ENCODE data around the gene STK10.

STK10 gene

DNA sequence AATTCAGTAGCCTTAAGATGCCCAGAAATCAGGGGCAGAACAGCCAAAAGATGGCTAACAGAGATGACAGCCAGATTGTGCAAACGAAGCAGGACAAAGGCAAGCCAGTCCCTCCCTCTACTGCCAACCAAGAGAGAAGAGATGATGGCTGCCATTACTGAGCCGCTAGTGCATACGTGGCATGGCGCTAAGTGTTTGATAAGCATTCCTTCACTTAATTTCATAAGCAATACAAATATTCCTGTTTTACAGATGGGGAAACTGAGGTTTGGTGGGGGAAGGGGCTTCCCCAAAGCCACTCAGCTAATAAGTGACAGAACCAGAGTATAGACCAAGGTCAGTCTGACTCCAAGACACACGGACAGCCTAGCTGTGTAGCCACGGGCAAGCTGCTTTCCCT lies 44.1 kb downstream of the STK10 start:
- Histone ChIP-seq H3K27me3 (ENCODE audit: insufficient read depth, low read depth) (no peaks in the 10 kb centered on the region), H4K20me1 (ENCODE audit: insufficient read depth) (no peaks in the 10 kb centered on the region), H3K9ac (no peak overlapping the region), H3K36me3 (ENCODE audit: insufficient read depth) (no peaks in the 10 kb centered on the region), H3K4me2 (no peak overlapping the region), H3K79me2 (ENCODE audit: insufficient read depth, low read depth) (no peaks in the 10 kb centered on the region), H3K27ac (no peak overlapping the region), H2AFZ (ENCODE audit: low read depth) (no peak overlapping the region), H3K4me1 (ENCODE audit: low read depth, poor library complexity, severe bottlenecking) (no peaks in the 10 kb centered on the region), H3K4me3 (IDR thresholded peaks at IDR 0.05; ENCODE audit: insufficient read depth, low read depth, low read length) (no peak overlapping the region)
- TF ChIP-seq, protein P1, sequence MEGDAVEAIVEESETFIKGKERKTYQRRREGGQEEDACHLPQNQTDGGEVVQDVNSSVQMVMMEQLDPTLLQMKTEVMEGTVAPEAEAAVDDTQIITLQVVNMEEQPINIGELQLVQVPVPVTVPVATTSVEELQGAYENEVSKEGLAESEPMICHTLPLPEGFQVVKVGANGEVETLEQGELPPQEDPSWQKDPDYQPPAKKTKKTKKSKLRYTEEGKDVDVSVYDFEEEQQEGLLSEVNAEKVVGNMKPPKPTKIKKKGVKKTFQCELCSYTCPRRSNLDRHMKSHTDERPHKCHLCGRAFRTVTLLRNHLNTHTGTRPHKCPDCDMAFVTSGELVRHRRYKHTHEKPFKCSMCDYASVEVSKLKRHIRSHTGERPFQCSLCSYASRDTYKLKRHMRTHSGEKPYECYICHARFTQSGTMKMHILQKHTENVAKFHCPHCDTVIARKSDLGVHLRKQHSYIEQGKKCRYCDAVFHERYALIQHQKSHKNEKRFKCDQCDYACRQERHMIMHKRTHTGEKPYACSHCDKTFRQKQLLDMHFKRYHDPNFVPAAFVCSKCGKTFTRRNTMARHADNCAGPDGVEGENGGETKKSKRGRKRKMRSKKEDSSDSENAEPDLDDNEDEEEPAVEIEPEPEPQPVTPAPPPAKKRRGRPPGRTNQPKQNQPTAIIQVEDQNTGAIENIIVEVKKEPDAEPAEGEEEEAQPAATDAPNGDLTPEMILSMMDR (conservative IDR thresholded peaks at IDR 0.05; ENCODE audit: low read depth, low read length) = no peak

DNA sequence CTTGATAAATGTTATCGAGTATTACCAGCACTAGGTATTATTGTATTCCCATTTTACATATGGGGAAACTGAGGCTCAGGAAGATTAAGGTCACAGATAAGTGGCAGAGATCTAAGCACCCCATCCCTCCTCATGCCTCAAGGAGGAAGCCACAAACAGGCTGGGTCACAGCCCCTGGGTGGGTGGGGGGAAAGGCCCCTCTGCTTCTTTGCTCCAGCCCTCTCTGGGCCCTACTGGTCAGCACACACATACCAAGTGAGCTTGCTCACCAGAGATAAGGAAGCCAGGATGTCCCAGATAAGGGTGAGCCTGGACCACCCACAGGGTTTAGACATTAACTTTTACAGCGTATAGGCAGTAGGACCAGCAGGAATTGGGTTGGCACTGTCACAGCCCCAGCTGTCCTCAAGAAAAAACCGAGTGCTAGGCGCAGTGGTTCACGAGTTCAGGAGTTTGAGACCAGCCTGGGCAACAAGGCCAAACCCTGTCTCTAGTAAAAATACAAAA lies 45.3 kb downstream of the STK10 start:
- H3K4me3 ChIP-seq (IDR thresholded peaks at IDR 0.05; ENCODE audit: insufficient read depth, low read depth, low read length) = no peak overlapping the region
- no peaks in the 10 kb centered on the region for H4K20me1 ChIP-seq (ENCODE audit: insufficient read depth)
- no peaks in the 10 kb centered on the region for H3K79me2 ChIP-seq (ENCODE audit: insufficient read depth, low read depth)
- no peaks in the 10 kb centered on the region for H3K4me1 ChIP-seq (ENCODE audit: low read depth, poor library complexity, severe bottlenecking)
- H3K4me2 ChIP-seq = no peak overlapping the region
- H3K27me3 ChIP-seq (ENCODE audit: insufficient read depth, low read depth) = no peaks in the 10 kb centered on the region
- TF ChIP-seq, protein P1 (conservative IDR thresholded peaks at IDR 0.05; ENCODE audit: low read depth, low read length) = no peak
- no peak overlapping the region for H2AFZ ChIP-seq (ENCODE audit: low read depth)
- H3K27ac ChIP-seq = no peak overlapping the region
- H3K36me3 ChIP-seq (ENCODE audit: insufficient read depth) = no peaks in the 10 kb centered on the region
- no peak overlapping the region for H3K9ac ChIP-seq

GRCh38 chr5:172141949-172142319 lies 46.1 kb downstream of the STK10 start:
- no peak overlapping the region for H2AFZ ChIP-seq (ENCODE audit: low read depth)
- H4K20me1 ChIP-seq (ENCODE audit: insufficient read depth) = no peaks in the 10 kb centered on the region
- H3K79me2 ChIP-seq (ENCODE audit: insufficient read depth, low read depth) = no peaks in the 10 kb centered on the region
- H3K4me1 ChIP-seq (ENCODE audit: low read depth, poor library complexity, severe bottlenecking) = no peaks in the 10 kb centered on the region
- no peak overlapping the region for H3K4me2 ChIP-seq
- H3K27ac ChIP-seq = no peak overlapping the region
- H3K4me3 ChIP-seq (IDR thresholded peaks at IDR 0.05; ENCODE audit: insufficient read depth, low read depth, low read length) = no peak overlapping the region
- no peaks in the 10 kb centered on the region for H3K27me3 ChIP-seq (ENCODE audit: insufficient read depth, low read depth)
- H3K9ac ChIP-seq = no peak overlapping the region
- TF ChIP-seq, protein P1 (conservative IDR thresholded peaks at IDR 0.05; ENCODE audit: low read depth, low read length) = no peak
- no peaks in the 10 kb centered on the region for H3K36me3 ChIP-seq (ENCODE audit: insufficient read depth)

- H3K27ac ChIP-seq = no peak overlapping the region
- TF ChIP-seq, protein P1 (conservative IDR thresholded peaks at IDR 0.05; ENCODE audit: low read depth, low read length) = no peak
- no peaks in the 10 kb centered on the region for H3K27me3 ChIP-seq (ENCODE audit: insufficient read depth, low read depth)
- H3K79me2 ChIP-seq (ENCODE audit: insufficient read depth, low read depth) = no peaks in the 10 kb centered on the region
- no peaks in the 10 kb centered on the region for H3K36me3 ChIP-seq (ENCODE audit: insufficient read depth)
- H3K4me3 ChIP-seq (IDR thresholded peaks at IDR 0.05; ENCODE audit: insufficient read depth, low read depth, low read length) = no peak overlapping the region
- H4K20me1 ChIP-seq (ENCODE audit: insufficient read depth) = no peaks in the 10 kb centered on the region
- H3K4me2 ChIP-seq = no peak overlapping the region
- H3K4me1 ChIP-seq (ENCODE audit: low read depth, poor library complexity, severe bottlenecking) = no peaks in the 10 kb centered on the region
- no peak overlapping the region for H2AFZ ChIP-seq (ENCODE audit: low read depth)
- no peak overlapping the region for H3K9ac ChIP-seq
Observed at GRCh38 chr5:172140866-172141265, 47.2 kb downstream of the STK10 start.

All from KMS-11 (cell line).